ENCODE measurements around the gene TMEM233.

Gene TMEM233

GRCh38 chr12:119660076-119660475, 66.5 kb downstream of the TMEM233 start:
- FAIRE-seq: no peak

GRCh38 chr12:119661882-119662281, 68.3 kb downstream of the TMEM233 start:
- no peak for FAIRE-seq

GRCh38 chr12:119664642-119665041, 71.1 kb downstream of the TMEM233 start:
- FAIRE-seq: no peak

- FAIRE-seq: no peak
These were observed 71.8 kb downstream of the TMEM233 start for GRCh38 chr12:119665164-119665929.

DNA sequence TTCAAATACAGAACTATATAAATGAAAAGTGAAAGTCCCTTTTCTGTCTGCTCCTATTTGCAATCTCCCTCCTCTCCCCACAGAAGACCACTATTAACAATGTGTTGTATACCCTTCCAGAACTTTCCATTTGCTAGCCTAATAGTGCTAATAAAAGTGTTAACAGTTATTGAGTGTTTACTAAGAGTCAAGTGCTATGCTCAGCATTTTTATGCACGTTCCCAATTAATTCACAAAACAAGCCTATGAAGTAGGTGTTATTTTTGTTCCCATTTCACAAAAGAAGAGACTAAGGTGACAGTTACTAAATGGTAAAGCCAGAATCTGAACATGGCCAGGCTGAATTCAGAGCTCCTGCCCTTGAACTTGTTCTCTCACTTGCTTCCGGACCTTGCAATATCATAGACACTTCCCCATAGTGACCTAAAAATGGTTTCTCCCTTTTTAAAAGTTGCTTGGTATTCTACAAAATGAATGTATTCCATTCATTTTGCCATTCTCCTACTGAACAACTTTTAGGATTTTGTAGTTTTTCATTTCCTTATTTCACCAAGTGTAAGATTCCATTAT, 72.7 kb downstream of the TMEM233 start:
- no peak for FAIRE-seq

DNA sequence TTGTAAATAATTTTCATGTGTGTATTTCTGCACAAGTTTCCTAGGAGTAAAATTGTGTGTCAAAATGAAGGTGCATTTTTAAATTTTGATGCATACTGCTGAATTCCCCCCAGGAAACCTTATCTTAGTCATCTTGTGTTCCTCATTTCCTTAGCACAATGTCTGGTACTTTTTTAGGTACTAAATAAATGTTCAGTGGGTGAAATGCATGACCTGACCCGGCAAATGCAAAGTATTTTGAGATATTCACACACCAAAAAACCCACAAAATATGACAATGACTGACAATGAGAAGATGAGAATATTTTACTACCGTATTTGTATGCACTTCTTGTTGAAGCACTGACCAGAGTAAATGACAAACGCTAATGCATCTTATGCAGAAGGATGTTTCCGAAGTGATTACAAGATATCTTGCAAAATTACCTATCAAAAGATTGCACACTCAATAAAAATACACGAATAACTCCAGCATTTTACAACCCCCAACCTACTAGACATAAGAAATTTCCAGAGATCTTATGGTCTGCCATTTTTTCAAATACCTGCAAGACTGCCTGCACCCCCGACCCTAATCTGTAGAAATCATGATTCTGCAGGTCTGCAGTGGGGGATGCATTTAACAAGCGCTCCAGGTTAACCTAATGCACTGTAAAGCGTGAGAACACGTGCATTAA, 73.5 kb downstream of the TMEM233 start:
- FAIRE-seq: no peak

DNA sequence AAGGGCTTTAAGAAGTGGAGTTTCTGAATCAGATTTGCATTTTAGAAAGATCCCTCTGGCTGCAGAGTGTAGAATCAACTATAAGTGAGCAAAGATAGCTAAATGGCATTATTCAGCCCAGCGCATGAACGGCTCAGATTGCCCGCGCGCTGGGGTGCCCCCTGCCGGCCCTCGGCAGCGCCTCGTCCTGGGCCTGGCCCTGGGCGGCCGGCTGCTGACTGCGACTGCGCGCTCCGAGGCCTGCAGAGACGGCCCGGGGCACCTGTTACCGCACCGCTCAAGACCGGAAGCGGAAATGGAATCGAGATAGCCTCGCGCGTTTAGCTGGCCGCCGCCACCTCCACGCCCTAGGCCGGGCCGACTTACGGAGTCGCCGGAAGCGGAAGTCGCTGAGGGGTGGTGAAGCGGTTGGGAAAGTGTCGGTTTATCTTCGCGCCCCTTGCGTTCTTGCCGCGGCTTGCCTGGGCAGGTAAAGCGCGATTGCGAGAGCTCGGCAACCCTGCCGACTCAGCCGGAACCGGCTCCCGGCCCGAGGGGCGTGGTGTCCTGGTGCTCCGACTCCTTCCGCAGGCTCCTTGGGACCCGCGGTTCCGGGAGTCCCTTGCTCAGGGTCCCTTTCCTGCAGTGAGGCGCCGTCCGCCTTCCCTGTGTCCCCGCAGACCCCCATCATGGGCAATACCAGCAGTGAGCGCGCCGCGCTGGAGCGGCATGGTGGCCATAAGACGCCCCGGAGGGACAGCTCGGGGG, 74.2 kb downstream of the TMEM233 start, which contains the start of gene PRKAB1:
Gene PRKAB1, plus strand, starts transcription at position 557 of the 747 bp plus-strand sequence. Its CDS starts 112 bp downstream, at position 669.
- FAIRE-seq: peak; percentile 61

DNA sequence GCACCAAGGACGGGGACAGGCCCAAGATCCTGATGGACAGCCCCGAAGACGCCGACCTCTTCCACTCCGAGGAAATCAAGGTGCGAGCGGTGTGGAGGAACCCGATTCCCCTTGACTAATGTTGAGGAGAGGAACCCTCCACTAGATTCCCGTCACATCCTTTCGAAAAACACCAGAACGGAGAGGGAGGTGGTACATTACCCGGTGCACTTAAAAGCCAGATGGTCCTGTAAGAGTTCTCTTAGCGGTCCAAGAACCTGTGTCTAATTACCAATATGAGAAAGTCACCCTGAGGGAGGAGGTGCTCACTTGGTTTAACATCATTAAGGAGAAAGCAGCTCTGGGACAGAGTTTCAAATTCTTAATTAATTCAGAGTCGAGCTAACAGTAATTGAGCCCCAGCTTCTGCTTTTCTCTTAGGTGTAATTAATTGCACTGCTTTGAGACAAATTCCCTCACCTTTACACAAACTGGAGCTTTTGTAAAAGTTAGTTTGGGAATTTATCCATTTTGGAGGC, 74.8 kb downstream of the TMEM233 start:
- no peak for FAIRE-seq

- no peak for FAIRE-seq
These were observed 76.3 kb downstream of the TMEM233 start for GRCh38 chr12:119669744-119670472.

GRCh38 chr12:119671070-119671469, 77.5 kb downstream of the TMEM233 start:
- no peak for FAIRE-seq

DNA sequence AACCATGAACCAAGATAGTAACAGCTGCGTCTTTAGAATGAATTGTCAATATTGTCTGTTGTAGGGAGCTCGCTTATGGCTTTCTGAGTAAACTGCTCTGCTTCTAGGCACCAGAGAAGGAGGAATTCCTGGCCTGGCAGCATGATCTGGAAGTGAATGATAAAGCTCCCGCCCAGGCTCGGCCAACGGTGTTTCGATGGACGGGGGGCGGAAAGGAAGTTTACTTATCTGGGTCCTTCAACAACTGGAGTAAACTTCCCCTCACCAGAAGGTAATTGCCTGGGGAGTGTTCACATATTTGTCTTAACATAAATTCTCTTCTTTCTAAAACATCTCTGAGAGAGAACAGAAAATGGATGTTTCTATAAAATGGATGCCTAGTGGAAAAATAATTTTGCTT, 78.6 kb downstream of the TMEM233 start:
- no peak for FAIRE-seq

GRCh38 chr12:119673634-119674033, 80.1 kb downstream of the TMEM233 start:
- FAIRE-seq: no peak

DNA sequence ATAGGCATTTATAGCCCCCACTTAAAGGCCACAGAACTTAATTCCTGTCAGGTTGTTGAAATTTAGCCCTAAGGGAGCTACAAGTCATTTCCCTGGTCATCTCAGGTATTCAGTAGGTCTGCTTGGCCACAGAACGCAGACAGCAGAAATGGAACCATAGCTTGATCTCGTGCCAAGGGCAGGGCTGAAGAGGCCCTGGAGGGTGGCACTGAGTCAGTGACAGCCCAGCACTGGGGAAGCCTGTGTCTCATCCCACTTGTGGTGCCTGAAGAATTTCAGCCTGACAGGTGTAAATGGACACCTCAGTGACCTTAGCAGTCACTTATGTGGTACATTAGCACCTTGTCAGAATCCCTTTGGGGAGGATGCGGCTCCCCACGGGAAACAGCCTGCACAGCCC, 81.0 kb downstream of the TMEM233 start:
- no peak for FAIRE-seq

- no peak for FAIRE-seq
These were observed 82.4 kb downstream of the TMEM233 start for GRCh38 chr12:119676022-119676421.

- no peak for FAIRE-seq
These were observed 83.0 kb downstream of the TMEM233 start for GRCh38 chr12:119676573-119676972.

GRCh38 chr12:119678459-119678858, 84.9 kb downstream of the TMEM233 start:
- no peak for FAIRE-seq

GRCh38 chr12:119679081-119679480, 85.5 kb downstream of the TMEM233 start:
- FAIRE-seq: no peak

DNA sequence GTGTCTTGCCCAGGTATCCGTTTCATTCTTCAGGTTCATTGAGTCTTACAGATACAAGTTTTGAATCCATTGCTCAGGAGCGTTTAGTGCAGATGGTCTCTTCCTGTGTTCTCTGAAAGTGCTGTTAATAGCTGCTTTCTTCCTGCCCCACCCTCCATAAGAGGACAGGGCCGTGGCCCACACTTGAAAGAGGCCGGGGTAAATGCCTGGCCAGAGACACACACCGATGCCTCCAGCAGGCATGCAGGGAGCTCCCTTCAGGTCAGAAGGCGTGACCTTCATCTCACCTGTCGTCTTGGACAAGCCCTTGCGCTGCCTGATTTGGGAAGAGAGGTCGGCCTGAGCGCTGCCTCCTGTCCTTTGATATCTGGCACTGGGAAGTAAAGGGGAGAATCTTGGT, 85.9 kb downstream of the TMEM233 start:
- no peak for FAIRE-seq

DNA sequence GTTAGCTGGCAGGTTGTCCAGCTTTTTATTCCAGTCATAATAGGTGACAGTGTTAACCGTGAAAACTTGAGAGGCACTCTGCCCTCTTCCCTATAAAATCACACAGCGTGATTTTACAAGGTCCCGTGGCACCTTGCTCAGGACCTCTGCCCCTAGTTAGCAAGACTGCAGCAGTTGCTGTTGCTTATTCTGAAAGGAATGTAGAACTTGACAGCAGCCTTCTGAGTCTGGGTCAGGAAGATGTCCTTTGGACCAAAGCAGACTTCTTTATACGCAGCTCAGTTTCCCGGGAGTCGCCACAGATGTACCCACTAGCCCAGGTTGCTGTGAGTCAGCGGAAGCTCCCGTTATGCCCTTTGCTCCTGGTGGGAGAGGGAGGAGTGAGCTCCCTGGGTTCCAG, 87.5 kb downstream of the TMEM233 start:
- no peak for FAIRE-seq

- FAIRE-seq: no peak
These were observed 88.4 kb downstream of the TMEM233 start for GRCh38 chr12:119681728-119682638.

GRCh38 chr12:119682639-119683252, 89.2 kb downstream of the TMEM233 start:
- FAIRE-seq: no peak

All from A204.1 (cell line).